Colon (tissue), 2 donors: Measurements from ENCODE around the gene MDN1.
"Not testable (repeated sequence)": the region's sequence is repeated elsewhere in the genome, so short reads cannot be mapped to it uniquely, and the experiment has no call there.

Source experiments
- FAIRE-seq: peaks from 2 replicates; lab custom pipeline; 2012; peaks lifted over from hg19 to GRCh38; lab: Jason Lieb, UNC
- donor health status: control.
- donor health status: control.

The MDN1 gene, protein sequence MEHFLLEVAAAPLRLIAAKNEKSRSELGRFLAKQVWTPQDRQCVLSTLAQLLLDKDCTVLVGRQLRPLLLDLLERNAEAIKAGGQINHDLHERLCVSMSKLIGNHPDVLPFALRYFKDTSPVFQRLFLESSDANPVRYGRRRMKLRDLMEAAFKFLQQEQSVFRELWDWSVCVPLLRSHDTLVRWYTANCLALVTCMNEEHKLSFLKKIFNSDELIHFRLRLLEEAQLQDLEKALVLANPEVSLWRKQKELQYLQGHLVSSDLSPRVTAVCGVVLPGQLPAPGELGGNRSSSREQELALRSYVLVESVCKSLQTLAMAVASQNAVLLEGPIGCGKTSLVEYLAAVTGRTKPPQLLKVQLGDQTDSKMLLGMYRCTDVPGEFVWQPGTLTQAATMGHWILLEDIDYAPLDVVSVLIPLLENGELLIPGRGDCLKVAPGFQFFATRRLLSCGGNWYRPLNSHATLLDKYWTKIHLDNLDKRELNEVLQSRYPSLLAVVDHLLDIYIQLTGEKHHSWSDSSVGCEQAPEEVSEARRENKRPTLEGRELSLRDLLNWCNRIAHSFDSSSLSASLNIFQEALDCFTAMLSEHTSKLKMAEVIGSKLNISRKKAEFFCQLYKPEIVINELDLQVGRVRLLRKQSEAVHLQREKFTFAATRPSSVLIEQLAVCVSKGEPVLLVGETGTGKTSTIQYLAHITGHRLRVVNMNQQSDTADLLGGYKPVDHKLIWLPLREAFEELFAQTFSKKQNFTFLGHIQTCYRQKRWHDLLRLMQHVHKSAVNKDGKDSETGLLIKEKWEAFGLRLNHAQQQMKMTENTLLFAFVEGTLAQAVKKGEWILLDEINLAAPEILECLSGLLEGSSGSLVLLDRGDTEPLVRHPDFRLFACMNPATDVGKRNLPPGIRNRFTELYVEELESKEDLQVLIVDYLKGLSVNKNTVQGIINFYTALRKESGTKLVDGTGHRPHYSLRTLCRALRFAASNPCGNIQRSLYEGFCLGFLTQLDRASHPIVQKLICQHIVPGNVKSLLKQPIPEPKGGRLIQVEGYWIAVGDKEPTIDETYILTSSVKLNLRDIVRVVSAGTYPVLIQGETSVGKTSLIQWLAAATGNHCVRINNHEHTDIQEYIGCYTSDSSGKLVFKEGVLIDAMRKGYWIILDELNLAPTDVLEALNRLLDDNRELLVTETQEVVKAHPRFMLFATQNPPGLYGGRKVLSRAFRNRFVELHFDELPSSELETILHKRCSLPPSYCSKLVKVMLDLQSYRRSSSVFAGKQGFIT (N-terminal part only)

DNA sequence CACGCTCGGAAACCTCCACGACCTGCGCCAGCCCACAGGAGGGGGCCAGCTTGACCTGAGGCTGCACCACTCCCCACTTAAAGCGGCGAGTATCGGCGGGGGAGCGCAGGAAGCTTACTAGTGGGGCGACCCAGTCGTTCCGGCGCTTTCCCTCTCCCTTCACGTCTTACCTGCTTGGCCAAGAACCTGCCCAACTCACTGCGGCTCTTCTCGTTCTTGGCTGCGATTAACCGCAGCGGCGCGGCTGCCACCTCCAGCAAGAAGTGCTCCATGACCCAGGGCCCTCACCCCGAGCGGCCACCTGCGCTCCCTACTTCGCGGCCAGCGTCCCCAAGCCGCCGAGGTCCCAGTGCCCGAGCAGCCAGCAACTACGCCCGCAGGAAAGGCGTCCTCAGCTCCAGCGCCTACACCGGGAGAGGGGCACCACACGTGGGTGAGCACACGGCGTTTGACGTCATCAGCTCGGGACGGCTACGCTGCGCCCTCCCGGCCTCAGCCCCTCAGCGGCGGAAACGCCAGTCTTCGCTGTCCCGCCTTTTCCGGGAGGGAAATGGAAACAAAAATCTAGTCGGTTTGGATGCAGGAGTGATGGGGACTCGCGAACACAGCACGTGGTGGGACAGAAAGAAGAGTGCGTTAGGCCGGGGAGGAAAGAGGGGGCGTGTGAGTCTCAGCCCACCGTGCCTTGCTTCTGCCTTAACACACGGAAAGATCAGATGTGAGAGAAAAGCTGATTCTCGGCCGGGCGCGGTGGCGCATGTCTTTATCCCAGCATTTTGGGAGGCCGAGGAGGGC lies at the start of gene MDN1:
MDN1 (minus strand) TSS at position 459 of the 795 bp plus-strand sequence; CDS start at position 272, 187 bp downstream.
- no peak for FAIRE-seq

DNA sequence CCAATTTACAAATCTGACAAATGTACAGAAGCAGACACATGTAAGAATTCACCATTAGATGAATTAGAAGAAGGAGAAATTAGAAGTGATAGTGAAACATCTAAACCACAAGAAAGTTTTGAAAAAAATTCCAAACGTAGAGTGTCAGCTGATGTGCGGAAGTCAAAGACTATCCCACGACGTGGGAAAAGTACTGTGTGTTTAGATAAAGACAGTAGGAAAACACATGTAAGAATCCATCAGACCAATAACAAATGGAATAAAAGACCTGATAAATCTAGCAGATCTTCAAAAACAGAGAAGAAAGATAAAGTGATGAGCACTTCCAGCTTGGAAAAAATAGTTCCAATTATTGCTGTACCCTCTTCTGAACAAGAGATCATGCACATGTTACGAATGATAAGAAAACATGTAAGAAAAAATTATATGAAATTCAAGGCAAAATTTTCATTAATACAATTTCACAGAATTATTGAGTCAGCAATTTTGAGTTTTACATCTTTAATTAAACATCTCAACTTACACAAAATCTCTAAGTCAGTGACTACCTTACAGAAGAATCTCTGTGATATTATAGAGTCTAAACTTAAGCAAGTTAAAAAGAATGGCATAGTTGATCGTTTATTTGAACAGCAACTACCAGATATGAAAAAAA lies 46.6 kb upstream of the MDN1 start:
- FAIRE-seq = no peak

DNA sequence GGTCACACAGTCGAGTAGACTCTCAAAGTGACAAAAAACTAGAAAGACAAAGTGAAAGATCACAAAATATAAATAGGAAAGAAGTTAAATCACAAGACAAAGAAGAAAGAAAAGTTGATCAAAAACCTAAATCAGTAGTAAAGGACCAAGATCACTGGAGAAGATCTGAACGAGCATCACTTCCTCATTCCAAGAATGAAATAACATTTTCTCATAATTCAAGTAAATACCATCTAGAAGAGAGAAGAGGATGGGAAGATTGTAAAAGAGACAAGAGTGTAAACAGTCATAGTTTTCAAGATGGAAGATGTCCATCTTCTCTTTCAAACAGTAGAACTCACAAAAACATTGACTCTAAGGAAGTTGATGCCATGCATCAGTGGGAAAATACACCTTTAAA lies 43.1 kb upstream of the MDN1 start:
- no peak for FAIRE-seq

DNA sequence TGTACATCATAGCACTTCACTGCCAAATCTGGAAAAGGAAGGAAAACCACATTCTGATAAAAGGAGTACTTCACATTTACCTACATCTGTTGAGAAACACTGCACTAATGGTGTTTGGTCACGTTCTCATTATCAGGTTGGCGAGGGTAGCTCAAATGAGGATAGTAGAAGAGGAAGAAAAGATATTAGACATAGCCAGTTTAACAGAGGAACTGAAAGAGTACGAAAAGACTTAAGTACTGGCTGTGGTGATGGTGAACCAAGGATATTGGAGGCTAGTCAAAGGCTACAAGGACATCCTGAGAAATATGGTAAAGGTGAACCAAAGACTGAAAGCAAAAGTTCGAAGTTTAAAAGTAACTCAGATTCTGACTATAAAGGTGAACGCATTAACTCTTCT lies 42.7 kb upstream of the MDN1 start:
- no peak for FAIRE-seq

DNA sequence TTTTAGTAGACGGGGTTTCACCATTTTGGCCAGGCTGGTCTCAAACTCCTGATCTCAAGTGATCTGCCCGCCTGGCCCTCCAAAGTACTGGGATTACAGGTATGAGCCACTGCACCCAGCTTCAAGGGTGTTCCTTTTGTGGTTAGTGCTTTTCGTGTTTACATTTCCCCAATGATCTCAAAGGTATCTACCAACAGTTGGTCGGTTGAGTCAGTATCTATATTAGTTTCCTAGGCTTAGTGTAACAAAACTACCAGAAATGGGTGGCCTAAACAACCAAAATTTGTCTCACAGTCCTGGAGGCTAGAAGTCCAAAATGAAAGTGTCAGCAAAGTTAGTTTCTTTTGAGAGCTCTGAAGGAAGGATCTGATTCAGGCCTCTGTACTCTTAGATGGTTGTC lies 40.1 kb upstream of the MDN1 start:
- no peak for FAIRE-seq

DNA sequence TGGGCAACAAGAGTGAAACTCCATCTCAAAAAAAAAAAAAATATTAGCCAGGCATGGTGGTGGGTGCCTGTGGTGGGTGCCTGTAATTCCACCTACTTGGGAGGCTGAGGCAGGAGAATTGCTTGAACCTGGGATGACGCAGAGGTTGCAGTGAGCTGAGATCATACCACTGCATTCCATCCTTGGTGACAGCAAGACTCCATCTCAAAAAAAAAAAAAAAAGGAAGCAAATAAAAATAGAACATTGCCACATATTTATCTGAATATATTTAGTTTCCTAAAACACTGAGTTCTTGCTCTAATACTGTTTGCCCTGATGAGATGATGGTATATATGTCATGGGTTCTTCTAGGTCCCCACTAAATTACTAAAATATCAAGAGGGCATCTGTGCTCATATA lies 38.4 kb upstream of the MDN1 start:
- no peak for FAIRE-seq

DNA sequence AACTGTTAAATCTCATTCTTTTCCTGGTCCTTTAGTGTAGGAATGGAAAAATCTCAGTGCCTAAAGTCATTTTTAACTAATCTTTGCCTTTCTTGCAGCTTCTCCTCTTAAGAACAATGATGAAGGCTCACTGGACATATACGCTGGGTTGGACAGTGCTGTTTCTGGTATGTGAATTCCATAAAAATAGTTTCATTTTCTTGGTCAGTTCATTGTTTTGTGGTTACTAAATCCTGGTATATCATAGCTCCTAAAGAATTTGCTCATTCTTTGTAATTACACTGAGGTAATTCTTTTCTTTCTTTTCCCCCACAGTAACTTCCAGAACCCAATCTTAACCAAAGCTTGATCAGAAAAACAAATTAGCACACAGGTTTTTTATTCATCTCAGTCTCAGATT lies 33.5 kb upstream of the MDN1 start:
- FAIRE-seq = no peak

DNA sequence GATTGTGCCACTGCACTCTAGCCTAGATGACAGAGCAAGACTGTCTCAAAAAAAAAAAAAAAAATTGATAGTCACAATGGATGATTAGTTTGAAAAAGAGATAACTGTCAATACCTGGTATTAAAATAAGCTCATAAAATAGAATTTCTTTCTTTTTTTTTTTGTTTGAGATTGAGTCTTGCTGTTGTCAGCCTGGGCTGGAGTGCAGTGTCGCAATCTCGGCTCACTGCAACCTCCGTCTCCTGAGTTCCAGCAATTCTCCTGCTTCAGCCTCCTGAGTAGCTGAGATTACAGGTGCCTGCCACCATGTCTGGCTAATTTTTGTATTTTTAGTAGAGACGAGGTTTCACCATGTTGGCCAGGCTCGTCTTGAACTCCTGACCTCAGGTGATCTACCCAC lies 27.9 kb upstream of the MDN1 start:
- FAIRE-seq = not testable (repeated sequence)

DNA sequence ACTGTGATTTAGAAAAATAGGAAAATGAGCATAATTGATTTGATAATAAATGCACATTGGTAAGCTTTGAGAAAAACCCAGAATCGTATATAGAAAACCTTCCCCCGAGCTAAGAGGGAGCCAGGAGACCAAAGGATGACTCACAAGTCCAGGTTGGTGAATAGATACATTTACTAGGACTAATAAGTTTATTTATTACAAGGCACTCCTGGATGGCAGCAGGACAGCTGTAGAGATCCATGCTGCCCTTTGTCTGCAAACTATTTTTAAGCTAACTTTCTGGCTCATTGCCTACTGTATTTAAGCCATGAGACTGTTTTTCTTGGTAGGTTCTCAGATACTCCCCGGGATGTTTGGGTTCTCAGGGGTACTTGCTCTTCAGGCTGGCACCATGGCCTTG lies 23.5 kb upstream of the MDN1 start:
- FAIRE-seq = no peak

DNA sequence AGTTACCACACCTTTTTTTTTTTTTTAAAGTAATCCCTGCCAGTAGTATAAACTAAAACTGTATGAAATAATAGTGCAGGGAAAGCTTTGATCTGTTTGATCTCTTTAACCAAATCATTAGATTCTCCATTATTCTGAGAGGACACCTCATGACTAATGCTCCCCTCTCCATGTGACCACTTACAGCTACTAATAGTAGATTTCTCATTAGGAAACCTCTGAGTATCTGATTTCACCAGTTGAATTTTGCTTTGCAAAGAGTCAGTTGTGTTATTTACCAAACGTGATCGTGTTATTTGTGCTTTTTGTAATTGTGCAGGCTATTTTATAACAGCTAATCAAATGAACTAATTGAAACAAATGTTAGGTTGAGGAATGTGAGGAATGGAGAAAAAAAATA lies 22.6 kb upstream of the MDN1 start:
- no peak for FAIRE-seq

DNA sequence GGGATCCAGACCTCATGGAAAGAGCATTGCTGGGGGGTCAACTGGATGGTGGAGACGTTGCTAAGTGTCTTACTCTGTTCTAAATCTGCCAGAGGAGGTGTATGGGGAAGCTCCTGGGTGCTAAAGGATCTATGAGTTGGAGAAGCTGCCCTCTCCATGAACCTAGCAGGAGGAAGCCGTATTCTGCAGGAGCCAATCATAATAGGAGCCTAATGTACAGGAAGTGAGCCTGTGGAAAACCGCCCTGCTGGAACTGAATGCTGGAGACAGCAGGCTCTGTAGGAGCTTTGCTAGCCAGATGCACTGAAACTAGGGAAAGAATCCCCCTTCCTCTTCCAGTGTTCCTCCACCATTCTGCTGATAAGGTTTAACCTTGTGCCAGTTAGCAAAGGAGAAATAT lies 20.9 kb upstream of the MDN1 start:
- no peak for FAIRE-seq

DNA sequence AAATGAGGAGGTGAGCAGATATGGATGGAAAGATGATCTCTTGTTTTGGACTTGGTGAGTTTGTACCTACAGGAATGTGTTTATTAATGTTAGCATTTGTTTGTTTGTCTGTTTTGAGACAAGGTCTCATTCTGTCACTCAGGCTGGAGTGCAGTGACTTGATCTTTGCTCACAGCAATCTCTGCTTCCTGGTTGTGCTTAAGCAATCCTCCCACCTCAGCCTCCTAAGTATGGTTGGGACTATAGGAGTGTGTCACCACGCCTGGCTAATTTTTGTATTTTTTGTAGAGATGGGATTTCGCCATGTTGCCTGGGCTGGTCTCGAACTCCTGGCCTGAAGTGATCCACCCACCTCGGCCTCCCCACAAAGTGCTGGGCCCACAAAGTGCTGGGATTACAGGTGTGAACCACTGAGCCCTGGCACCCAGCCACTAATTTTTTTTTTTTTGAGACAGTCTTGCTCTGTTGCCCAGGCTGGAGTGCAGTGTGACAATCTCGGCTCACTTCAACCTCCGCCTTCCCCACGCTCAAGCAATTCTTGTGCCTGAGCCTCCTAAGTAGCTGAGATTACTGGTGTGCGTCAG lies 17.1 kb upstream of the MDN1 start:
- no peak for FAIRE-seq

DNA sequence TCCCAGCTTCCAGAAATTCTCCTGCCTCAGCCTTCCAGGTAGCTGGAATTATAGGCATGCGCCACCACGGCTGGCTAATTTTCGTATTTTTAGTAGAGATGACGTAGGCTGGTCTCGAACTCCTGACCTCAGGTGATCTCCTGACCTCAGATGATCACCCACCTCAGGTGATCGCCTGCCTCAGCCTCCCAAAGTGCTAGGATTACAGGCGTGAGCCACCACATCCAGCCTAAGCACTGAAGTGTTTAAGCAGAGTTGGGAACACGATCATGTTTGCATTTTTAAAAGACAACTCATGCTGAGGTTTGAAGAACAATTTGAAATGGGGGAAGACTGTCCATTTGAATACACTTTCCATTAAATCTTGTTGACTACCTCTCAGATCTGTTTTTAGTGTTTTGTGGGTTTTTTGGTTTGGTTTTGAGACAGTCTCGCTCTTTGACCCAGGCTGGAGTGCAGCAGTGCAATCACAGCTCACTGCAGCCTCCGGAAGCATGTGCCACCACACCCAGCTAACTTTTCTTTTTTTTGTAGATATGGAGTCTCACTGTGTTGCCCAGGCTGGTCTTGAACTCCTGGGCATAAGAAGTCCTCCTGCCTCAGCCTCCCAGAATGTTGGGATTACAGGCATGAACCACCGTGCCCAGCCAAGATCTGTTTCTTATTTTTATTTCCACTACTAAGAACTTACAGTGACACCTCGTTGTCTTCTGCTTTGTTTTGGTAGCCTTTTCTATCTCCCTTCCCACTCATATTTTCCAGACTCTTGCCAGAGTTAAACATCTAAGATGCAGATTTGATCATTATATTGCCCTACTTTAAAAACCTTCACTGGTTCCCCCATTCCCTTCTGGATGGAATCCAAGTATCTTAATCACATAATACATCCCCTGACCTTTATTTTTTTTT lies 15.5 kb upstream of the MDN1 start:
- FAIRE-seq = no peak

DNA sequence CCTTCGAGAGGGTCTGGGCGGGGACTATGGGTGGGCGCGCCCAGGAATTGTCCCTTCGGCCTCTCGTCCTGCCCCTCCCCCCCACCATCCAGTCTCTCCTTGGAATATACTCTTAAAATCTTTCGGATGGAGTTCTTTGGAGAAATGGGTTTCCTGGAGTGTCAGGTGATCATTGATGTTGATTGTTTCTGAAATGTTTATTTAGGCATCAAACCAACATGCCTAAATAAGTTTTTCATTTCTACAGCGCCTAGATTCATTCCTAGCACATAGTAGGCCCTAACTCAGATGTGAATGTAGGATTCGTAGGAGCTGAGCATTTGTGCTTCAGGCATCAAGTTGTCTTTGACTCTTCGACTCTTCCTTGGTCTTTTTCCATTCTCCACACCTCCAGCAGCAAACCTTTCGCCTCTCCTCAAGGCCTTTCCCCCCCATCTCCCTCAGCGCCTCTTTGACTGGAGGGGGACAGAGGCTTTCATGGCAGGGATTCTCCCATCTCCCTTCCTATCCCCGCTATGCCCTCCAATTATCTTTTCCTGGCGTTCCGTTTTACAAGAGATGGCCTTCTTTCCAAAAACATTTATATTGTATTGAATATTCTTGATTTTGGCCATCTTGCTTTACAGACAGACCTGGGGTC lies 10.7 kb upstream of the MDN1 start:
- FAIRE-seq = no peak

DNA sequence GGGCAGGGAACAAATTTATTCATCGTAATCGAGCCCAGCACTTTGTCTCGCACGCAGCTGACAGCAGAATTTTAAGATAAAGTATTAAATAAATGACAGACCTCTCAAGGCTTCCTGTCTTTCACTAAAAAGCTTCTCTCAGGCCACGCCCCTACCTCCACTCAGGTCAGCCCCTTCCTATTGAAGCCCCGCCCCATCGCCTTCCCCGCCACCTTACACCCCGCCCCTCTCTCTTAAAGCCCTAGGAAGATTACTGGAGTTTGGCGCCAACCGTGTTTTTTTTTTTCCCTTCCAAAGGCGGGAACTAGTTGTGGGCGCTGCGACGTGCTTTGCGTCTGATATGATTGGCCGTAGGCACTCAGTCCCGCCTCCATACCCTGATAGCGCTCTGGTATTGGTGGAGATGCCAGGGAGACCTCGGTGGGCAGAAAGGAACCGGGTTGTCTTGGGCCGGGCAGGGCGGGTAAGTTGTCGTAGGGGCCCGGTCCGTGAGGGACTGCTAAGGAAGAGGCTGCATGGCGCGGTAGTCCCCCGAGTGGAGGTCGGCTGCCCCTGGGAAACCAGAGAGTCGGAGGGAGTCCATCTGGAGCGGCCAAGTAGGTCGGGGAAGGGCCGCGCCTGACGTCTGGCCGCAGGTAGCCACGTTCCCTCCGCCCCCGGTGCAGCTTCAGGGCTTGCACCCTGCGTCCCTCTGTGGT lies 10.0 kb upstream of the MDN1 start, which contains the start of gene CASP8AP2:
CASP8AP2 (plus strand) TSS at position 409 of the 698 bp plus-strand sequence.
- FAIRE-seq = peak; percentile 89

DNA sequence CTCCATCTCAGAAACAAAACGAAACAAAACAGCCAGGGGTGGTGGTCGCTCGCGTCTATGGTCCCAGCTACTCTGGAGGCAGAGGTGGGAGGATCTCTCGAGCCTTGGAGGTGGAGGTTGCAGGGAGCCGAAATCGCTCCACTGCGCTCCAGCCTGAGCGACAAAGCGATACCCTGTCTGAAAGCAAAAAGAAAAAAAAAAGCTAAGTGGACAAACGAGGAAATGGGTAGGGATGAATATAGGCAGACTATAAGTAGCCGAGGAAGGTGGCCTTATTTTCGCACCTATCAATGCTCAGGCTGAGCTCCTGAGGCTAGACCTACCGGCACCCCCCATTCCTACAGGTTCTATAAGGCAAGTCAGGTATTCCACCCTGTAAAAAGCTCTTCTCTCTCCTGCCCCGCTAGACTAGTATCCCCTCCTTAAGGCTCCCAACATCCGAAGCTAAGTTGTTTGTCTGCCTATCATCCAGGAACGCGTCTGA lies 9.4 kb upstream of the MDN1 start:
- FAIRE-seq = no peak

DNA sequence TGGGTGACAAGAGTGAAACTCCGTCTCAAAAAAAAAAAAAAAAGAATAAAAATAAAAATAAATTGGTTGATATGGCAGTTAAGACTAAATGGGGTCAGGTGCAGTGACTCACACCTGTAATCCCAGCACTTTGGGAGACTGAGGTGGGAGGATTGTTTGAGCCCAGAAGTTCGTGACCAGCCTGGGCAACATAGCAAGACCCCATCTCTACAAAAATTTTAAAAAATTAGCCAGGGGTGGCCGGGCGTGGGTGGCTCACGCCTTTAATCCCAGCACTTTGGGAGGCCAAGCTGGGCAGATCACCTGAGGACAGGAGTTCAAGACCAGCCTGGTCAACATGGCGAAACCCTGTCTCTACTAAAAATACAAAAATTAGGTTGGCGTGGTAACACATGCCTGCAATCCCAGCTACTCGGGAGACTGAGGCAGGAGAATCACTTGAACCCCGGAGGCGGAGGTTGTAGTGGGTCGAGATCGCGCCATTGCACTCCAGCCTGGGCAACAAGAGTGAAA lies 8.9 kb upstream of the MDN1 start:
- not testable (repeated sequence) for FAIRE-seq

DNA sequence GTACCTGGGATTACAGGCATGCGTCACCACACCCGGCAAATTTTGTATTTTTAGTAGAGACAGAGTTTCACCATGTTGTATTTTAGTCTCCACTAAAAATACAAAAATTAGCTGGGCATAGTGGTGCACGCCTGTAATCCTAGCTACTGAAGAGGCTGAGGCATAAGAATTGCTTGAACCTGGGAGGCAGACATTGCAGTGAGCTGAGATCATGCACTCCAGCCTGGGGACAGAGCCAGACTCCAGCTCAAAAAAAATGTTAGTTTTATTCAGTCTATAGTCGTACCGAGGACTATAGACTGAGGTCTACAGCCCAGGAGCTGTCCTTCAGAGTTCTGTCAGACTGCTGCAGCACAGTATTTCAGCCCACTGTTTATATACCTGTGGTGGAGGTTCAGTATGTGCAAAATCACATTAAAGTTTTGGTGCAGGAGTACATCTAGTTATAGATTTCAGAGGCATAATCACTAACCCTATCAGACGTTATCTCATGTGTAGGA lies 6.5 kb upstream of the MDN1 start:
- no peak for FAIRE-seq
